ENCODE measurements around the gene PTH2R. TPM values are rescaled to one million over a fixed set of nuclear protein-coding genes. Genes with fewer than 3 reads are reported as not detected.
"Not testable (repeated sequence)": the region's sequence is repeated elsewhere in the genome, so short reads cannot be mapped to it uniquely, and the experiment has no call there.

The PTH2R gene
- total and polyA plus RNA-seq, 10 donors: 0.10 to 0.92 (median 0.43) TPM; not detected in 1

DNA sequence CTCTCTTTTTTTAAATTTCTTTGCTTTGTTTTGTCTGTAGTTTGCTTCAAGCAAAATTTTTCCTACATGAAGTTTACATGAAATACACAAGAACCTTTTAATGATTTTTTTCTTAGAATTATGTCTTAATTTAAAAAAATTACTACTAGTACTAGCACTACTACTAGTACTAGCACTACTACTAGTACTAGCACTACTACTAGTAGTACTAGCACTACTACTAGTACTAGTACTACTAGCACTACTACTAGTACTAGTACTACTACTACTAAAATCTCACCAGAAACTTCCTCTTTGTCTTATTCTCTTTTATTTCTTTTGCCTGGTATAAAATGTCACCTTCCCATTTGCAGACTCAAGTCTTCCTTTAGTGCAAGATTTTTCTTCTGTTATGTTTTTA, 71.1 kb downstream of the PTH2R start:
- H3K9me3 ChIP-seq: peaks cover 0 to 9% (median 3%) of the 10 kb centered on the region in 8 donors
- H3K4me3 ChIP-seq: no peak overlapping the region
- intact Hi-C loops (cut with DNase I; ENCODE audit: low total_unique reads): no loop called here
- no peak overlapping the region for H3K27ac ChIP-seq
- H3K36me3 ChIP-seq: no peaks in the 10 kb centered on the region
- no peak for TF ChIP-seq POLR2A (IDR thresholded peaks at IDR 0.05)
- TF ChIP-seq, protein P1, sequence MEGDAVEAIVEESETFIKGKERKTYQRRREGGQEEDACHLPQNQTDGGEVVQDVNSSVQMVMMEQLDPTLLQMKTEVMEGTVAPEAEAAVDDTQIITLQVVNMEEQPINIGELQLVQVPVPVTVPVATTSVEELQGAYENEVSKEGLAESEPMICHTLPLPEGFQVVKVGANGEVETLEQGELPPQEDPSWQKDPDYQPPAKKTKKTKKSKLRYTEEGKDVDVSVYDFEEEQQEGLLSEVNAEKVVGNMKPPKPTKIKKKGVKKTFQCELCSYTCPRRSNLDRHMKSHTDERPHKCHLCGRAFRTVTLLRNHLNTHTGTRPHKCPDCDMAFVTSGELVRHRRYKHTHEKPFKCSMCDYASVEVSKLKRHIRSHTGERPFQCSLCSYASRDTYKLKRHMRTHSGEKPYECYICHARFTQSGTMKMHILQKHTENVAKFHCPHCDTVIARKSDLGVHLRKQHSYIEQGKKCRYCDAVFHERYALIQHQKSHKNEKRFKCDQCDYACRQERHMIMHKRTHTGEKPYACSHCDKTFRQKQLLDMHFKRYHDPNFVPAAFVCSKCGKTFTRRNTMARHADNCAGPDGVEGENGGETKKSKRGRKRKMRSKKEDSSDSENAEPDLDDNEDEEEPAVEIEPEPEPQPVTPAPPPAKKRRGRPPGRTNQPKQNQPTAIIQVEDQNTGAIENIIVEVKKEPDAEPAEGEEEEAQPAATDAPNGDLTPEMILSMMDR (IDR thresholded peaks at IDR 0.05 in 8 of 11, conservative IDR thresholded peaks at IDR 0.05 in 3 of 11): no peak
- H3K4me1 ChIP-seq: no peaks in the 10 kb centered on the region
- DNase-seq: no peak
- no peaks in the 10 kb centered on the region for H3K27me3 ChIP-seq (replicated peaks in 1 of 7)

DNA sequence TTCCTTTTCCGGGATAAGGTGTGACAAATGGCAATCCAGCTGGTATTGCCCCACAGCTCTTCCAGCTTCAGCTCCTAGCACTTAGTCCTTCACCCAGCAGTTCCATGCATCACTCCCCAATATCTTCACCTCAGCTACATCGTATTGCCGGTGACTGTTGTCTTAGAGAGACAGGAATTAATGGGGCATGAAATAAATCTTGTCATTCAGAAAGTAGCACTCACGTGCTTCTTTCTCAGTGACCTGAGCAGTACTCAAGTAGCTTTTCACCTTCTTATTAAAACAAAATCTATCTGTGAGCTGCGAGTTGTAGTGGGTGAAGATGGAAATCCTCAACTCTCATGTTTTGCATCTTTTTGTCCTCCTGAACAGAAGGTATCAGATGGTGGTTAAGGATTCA, 72.8 kb downstream of the PTH2R start:
- peaks cover 0 to 17% (median 7%) of the 10 kb centered on the region in 8 donors for H3K9me3 ChIP-seq
- no peak for TF ChIP-seq POLR2AphosphoS5 (IDR thresholded peaks at IDR 0.05)
- no peak for TF ChIP-seq POLR2A (IDR thresholded peaks at IDR 0.05)
- TF ChIP-seq, protein P1 (IDR thresholded peaks at IDR 0.05 in 8 of 11, conservative IDR thresholded peaks at IDR 0.05 in 3 of 11): no peak
- no peak overlapping the region for H3K27ac ChIP-seq
- WGBS, 5 donors: 70 to 80% (median 73%) methylated on average over 5 of the region's 5 CpGs
- intact Hi-C loops (cut with DNase I; ENCODE audit: low total_unique reads): no loop called here
- no peak for DNase-seq
- H3K36me3 ChIP-seq: no peaks in the 10 kb centered on the region
- no peak overlapping the region for H3K4me3 ChIP-seq
- no peaks in the 10 kb centered on the region for H3K27me3 ChIP-seq (replicated peaks in 1 of 7)
- H3K4me1 ChIP-seq: no peaks in the 10 kb centered on the region

DNA sequence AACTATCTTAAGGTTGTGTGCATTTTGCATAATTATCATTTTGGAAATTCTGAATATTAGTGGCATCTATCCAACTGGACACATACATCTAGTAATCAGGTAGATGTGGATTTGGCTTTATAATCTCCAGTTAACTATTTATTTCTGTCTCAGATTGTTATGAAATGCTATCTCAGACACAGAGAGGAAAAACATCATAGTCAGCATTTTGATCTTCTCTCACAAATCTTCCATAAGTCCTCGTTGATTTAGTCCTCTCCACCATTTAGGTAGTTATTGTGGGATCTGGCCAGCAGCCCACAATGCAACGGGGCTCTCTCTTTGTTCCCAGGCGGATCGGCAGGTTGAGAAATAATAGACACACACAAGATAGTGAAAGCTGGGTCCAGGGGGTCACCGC, 75.4 kb downstream of the PTH2R start:
- intact Hi-C loops (cut with DNase I; ENCODE audit: low total_unique reads); H3K4me1 ChIP-seq; H3K27me3 ChIP-seq (replicated peaks in 1 of 7); H3K4me3 ChIP-seq; H3K36me3 ChIP-seq; DNase-seq; H3K27ac ChIP-seq: not testable (repeated sequence)
- peaks cover 0 to 17% (median 7%) of the 10 kb centered on the region in 8 donors for H3K9me3 ChIP-seq
- WGBS, 5 donors: 69 to 86% (median 81%) methylated on average over 5 of the region's 5 CpGs

DNA sequence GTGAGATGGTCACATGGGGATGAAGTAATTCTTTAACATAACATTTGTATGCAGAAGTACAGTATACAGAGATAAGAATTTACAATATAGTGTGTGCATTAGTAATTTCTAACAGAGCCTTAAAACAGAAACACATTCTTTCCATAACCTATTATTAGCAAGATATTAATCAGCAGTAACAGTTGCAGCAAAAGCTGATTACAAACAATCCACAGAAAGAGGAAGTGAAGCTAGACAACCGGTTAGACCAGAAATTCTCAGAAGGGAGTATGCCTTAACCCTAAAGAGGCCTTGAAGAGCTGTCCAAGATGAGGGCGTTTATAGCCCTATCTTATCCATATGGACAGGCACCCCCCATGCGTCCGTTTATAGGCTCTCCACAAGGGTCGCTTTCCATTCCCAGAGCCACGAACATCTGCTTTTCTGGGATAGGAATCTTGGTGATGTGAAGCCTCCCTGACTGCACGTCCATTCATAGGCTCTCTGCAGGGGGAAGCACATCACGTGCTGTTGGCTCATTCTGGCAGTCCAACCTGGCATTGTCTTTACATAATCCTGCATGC, 75.9 kb downstream of the PTH2R start:
- intact Hi-C loops (cut with DNase I; ENCODE audit: low total_unique reads); H3K27me3 ChIP-seq (replicated peaks in 1 of 7); H3K36me3 ChIP-seq; H3K4me1 ChIP-seq; H3K27ac ChIP-seq; DNase-seq; H3K4me3 ChIP-seq: not testable (repeated sequence)
- WGBS, 5 donors: 68 to 77% (median 72%) methylated on average over 8 of the region's 8 CpGs
- H3K9me3 ChIP-seq: peaks cover 0 to 20% (median 10%) of the 10 kb centered on the region in 8 donors

DNA sequence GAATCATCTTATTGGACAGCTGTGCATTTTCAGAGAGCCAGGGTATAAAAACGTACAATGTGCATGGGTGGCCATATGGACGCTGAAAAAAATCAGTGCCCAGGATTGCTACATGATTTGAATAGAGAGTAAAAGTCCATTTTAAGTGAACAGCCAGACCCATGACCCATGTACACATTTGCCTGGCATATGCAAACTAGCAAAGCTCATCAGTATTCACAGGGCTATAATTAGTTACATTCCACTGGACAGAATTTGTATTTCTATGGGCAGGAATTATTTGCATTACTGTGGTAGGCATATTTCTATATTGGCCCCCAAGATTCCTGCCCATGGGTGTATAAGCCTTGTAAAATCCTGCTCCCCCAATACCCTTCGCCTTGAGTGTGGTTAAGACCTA, 78.8 kb downstream of the PTH2R start:
- intact Hi-C loops (cut with DNase I; ENCODE audit: low total_unique reads): no loop called here
- WGBS, 5 donors: 81 to 88% (median 84%) methylated on average over 3 of the region's 3 CpGs
- TF ChIP-seq, protein P1 (IDR thresholded peaks at IDR 0.05 in 8 of 11, conservative IDR thresholded peaks at IDR 0.05 in 3 of 11): no peak
- TF ChIP-seq POLR2AphosphoS5 (IDR thresholded peaks at IDR 0.05) (no peak), POLR2A (IDR thresholded peaks at IDR 0.05) (no peak)

More for the DNA sequence above, 78.8 kb downstream of the PTH2R start:
- Histone ChIP-seq H3K36me3 (no peaks in the 10 kb centered on the region), H3K27me3 (replicated peaks in 1 of 7) (peaks cover 0 to 4% (median 0%) of the 10 kb centered on the region in 7 donors), H3K4me3 (no peak overlapping the region), H3K4me1 (no peaks in the 10 kb centered on the region), H3K9me3 (peaks cover 0 to 24% (median 12%) of the 10 kb centered on the region in 8 donors), H3K27ac (no peak overlapping the region)
- no peak for DNase-seq
